OCI-LY7 (cell line): ENCODE measurements around the gene DCC. TPM values are rescaled to one million over a fixed set of nuclear protein-coding genes. Genes with fewer than 3 reads are reported as not detected.

Experiments used
- BruUV-seq: library from RNA; stranded (reverse); fragments of 400-500 nt; replicated peaks from 2 replicates; lab custom pipeline; 2021; lab: Mats Ljungman, UMichigan
- CTCF ChIA-PET: fragments of 300-600 bp; sonication (Branson Sonifier 250); formaldehyde crosslinking; loops from one replicate; lab custom pipeline; 2022; ENCODE audit warnings: antibody characterized with exemption; ENCODE audit not compliant: unreplicated experiment; lab: Charles Lee
- POLR2A ChIA-PET: fragments of 300-600 bp; sonication (Branson Sonifier 250); formaldehyde crosslinking; loops from one replicate; lab custom pipeline; 2022; ENCODE audit warnings: antibody characterized with exemption; lab: Charles Lee
- DNase-seq: peaks from one replicate; pipeline ENCODE4 v3.0.0-alpha.2; 2015; ENCODE audit warnings: low spot score
- H2AFZ ChIP-seq: fragments of 200-600 bp; sonication (generic), shearing (Covaris generic); 2 replicates; pipeline ENCODE4 v1.6.1; 2014; ENCODE audit warnings: mild to moderate bottlenecking, antibody characterized with exemption, low read length, moderate library complexity
- H3K27ac ChIP-seq: fragments of 200-600 bp; sonication (generic); 2 replicates; pipeline ENCODE4 v1.5.1; 2014; ENCODE audit warnings: mixed run types, low read depth, mild to moderate bottlenecking, moderate library complexity, low read length, inconsistent platforms; ENCODE audit not compliant: poor library complexity, severe bottlenecking
- H3K36me3 ChIP-seq: fragments of 200-600 bp; sonication (generic); 2 replicates; pipeline ENCODE4 v1.6.1; 2014; ENCODE audit warnings: mild to moderate bottlenecking, antibody characterized with exemption, low read length, moderate library complexity, mixed read lengths; ENCODE audit not compliant: insufficient read depth
- H3K4me1 ChIP-seq: fragments of 200-600 bp; sonication (generic); 2 replicates; pipeline ENCODE4 v1.5.1; 2014; ENCODE audit warnings: mild to moderate bottlenecking, low read length; ENCODE audit not compliant: insufficient read depth, poor library complexity, severe bottlenecking
- H3K4me2 ChIP-seq: fragments of 200-600 bp; sonication (generic); 2 replicates; pipeline ENCODE4 v1.6.1; 2014; ENCODE audit warnings: mild to moderate bottlenecking, low read length
- H3K4me3 ChIP-seq: fragments of 200-600 bp; sonication (generic); 2 replicates; pipeline ENCODE4 v1.5.1; 2014; ENCODE audit warnings: mild to moderate bottlenecking, low read depth, low read length; ENCODE audit not compliant: poor library complexity, severe bottlenecking
- H3K79me2 ChIP-seq: fragments of 200-600 bp; sonication (generic); 2 replicates; pipeline ENCODE4 v1.6.1; 2016; ENCODE audit warnings: low read depth, mild to moderate bottlenecking, low read length, moderate library complexity, mixed read lengths; ENCODE audit not compliant: insufficient read depth
- H3K9me2 ChIP-seq: fragments of 200-600 bp; sonication (generic); 2 replicates; pipeline ENCODE4 v1.6.1; 2016; ENCODE audit warnings: mild to moderate bottlenecking, low read length, mixed read lengths; ENCODE audit not compliant: insufficient read depth
- H3K9me3 ChIP-seq: fragments of 200-600 bp; sonication (generic); 2 replicates; pipeline ENCODE4 v1.6.1; 2014; ENCODE audit warnings: mild to moderate bottlenecking, mixed run types, low read length, mixed read lengths
- H4K20me1 ChIP-seq: fragments of 200-600 bp; sonication (generic); 2 replicates; pipeline ENCODE4 v1.6.1; 2014; ENCODE audit warnings: mild to moderate bottlenecking, antibody characterized with exemption, low read length, moderate library complexity, mixed read lengths; ENCODE audit not compliant: insufficient read depth
- CTCF ChIP-seq: fragments of 200-600 bp; sonication (generic); conservative IDR thresholded peaks from 2 replicates; pipeline ENCODE4 v1.5.1; 2014; ENCODE audit warnings: mild to moderate bottlenecking, antibody characterized with exemption, low read length, moderate library complexity, mixed read lengths
- EZH2phosphoT487 ChIP-seq: fragments of 200-600 bp; sonication (generic); IDR thresholded peaks from 2 replicates; pipeline ENCODE4 v1.6.1; 2018; ENCODE audit warnings: low read depth, borderline replicate concordance, mild to moderate bottlenecking, mixed run types, antibody characterized with exemption, low read length, moderate library complexity, mixed read lengths
- intact Hi-C: fragments of 100-400 bp; cut with micrococcal nuclease; formaldehyde crosslinking; loops from one replicate; pipeline ENCODE4 v1.10.0; 2022; ENCODE audit not compliant: unreplicated experiment
- total RNA-seq, 2 experiments: library from RNA; depleted of rRNA in 1 of 2; stranded (reverse); fragments of >200 nt in 1 of 2; shearing (Covaris generic) in 1 of 2; gene quantifications; 2 replicates each; pipeline ENCODE4 v1.2.3, GENCODE V29; 2014 to 2022

The DCC gene
- total RNA-seq, 2 experiments from 2014 or later: not detected

GRCh38 chr18:53038608-53039007 lies 698.6 kb downstream of the DCC start:
- Histone ChIP-seq H3K4me3 (no peak overlapping the region), H3K36me3 (no peaks in the 10 kb centered on the region), H3K27ac (no peak overlapping the region), H3K79me2 (no peaks in the 10 kb centered on the region), H2AFZ (no peak overlapping the region), H3K4me1 (no peaks in the 10 kb centered on the region), H3K4me2 (no peak overlapping the region), H3K9me3 (no peaks in the 10 kb centered on the region), H3K9me2 (no peaks in the 10 kb centered on the region), H4K20me1 (no peaks in the 10 kb centered on the region)
- ChIA-PET CTCF (no interaction called here), POLR2A (interaction anchor here (0.5 kb wide), 2 partner anchors 327 to 537 kb away, joined by 3 to 4 read pairs; no protein-coding TSS in a partner anchor)
- BruUV-seq: no TSS peak
- TF ChIP-seq EZH2phosphoT487 (no peak), CTCF (no peak)
- DNase-seq: no peak
- intact Hi-C loops: no loop called here

- H3K9me3 ChIP-seq: no peaks in the 10 kb centered on the region
- H3K4me3 ChIP-seq: no peak overlapping the region
- no peaks in the 10 kb centered on the region for H3K36me3 ChIP-seq
- ChIA-PET POLR2A (no interaction called here), CTCF (no interaction called here)
- H3K79me2 ChIP-seq: no peaks in the 10 kb centered on the region
- no peaks in the 10 kb centered on the region for H3K9me2 ChIP-seq
- no peaks in the 10 kb centered on the region for H3K4me1 ChIP-seq
- no peak overlapping the region for H3K27ac ChIP-seq
- H2AFZ ChIP-seq: no peak overlapping the region
- TF ChIP-seq EZH2phosphoT487: no peak
- TF ChIP-seq CTCF: no peak
- BruUV-seq: no TSS peak
- intact Hi-C loops: no loop called here
- DNase-seq: no peak
- no peaks in the 10 kb centered on the region for H4K20me1 ChIP-seq
- H3K4me2 ChIP-seq: no peak overlapping the region
Observed at GRCh38 chr18:53040286-53040685, 700.3 kb downstream of the DCC start.

- H2AFZ ChIP-seq: no peak overlapping the region
- H3K4me2 ChIP-seq: no peak overlapping the region
- no peaks in the 10 kb centered on the region for H3K36me3 ChIP-seq
- H3K27ac ChIP-seq: no peak overlapping the region
- TF ChIP-seq CTCF: no peak
- no peak for TF ChIP-seq EZH2phosphoT487
- H3K4me1 ChIP-seq: no peaks in the 10 kb centered on the region
- H3K79me2 ChIP-seq: no peaks in the 10 kb centered on the region
- intact Hi-C loops: no loop called here
- H3K4me3 ChIP-seq: no peak overlapping the region
- ChIA-PET POLR2A (no interaction called here), CTCF (no interaction called here)
- H4K20me1 ChIP-seq: no peaks in the 10 kb centered on the region
- no peak for DNase-seq
- no TSS peak for BruUV-seq
- no peaks in the 10 kb centered on the region for H3K9me3 ChIP-seq
- H3K9me2 ChIP-seq: no peaks in the 10 kb centered on the region
Observed at GRCh38 chr18:53056064-53056463, 716.1 kb downstream of the DCC start.
